Measurements from ENCODE around the gene RSF1.

- no peak for TF ChIP-seq EZH2 (IDR thresholded peaks at IDR 0.05; ENCODE audit: low read length)
- no peak for TF ChIP-seq CTCF (optimal IDR thresholded peaks at IDR 0.05 in 1 of 3, IDR thresholded peaks at IDR 0.05 in 1 of 3, conservative IDR thresholded peaks at IDR 0.05 in 1 of 3; ENCODE audit: extremely low read depth in 1 of 3, insufficient read depth in 2 of 3, low read length in 3 of 3)
Observed at GRCh38 chr11:77778118-77778517, 42.4 kb downstream of the RSF1 start.
